Karpas-422 (cell line): ENCODE measurements around the gene ZBTB32. TPM values are rescaled to one million over a fixed set of nuclear protein-coding genes. Genes with fewer than 3 reads are reported as not detected.
A peak's percentile ranks its signal among the peaks of the same experiment; 100 is the strongest.

ENCODE experiments used
- DNase-seq: peaks from one replicate; pipeline ENCODE4 v3.0.0-alpha.2; 2015
- H2AFZ ChIP-seq: fragments of 200-600 bp; sonication (generic); 2 replicates; pipeline ENCODE4 v1.6.1; 2014; ENCODE audit warnings: antibody characterized with exemption, low read length, mixed read lengths
- H3K27ac ChIP-seq: fragments of 200-600 bp; sonication (generic); 2 replicates; pipeline ENCODE4 v1.5.1; 2014; ENCODE audit warnings: mild to moderate bottlenecking, low read length, moderate library complexity
- H3K27me3 ChIP-seq: fragments of 200-600 bp; sonication (generic); 2 replicates; pipeline ENCODE4 v1.6.1; 2014; ENCODE audit warnings: low read length, mixed read lengths
- H3K36me3 ChIP-seq: fragments of 200-600 bp; sonication (generic); 2 replicates; pipeline ENCODE4 v1.6.1; 2014; ENCODE audit warnings: low read length, mixed read lengths; ENCODE audit not compliant: insufficient read depth
- H3K4me1 ChIP-seq: fragments of 200-600 bp; sonication (generic); 2 replicates; pipeline ENCODE4 v1.6.1; 2014; ENCODE audit warnings: mild to moderate bottlenecking, low read length, mixed read lengths
- H3K4me2 ChIP-seq: fragments of 200-600 bp; sonication (generic); 2 replicates; pipeline ENCODE4 v1.6.1; 2014; ENCODE audit warnings: low read length, low read depth, mild to moderate bottlenecking; ENCODE audit not compliant: poor library complexity, severe bottlenecking
- H3K4me3 ChIP-seq: fragments of 200-600 bp; sonication (generic); 2 replicates; pipeline ENCODE4 v1.5.1; 2014; ENCODE audit warnings: mild to moderate bottlenecking, antibody characterized with exemption, low read length, mixed read lengths
- H3K79me2 ChIP-seq: fragments of 200-600 bp; sonication (generic); 2 replicates; pipeline ENCODE4 v1.6.1; 2014; ENCODE audit warnings: mild to moderate bottlenecking, low read length, mixed read lengths
- H3K9ac ChIP-seq: fragments of 200-600 bp; sonication (generic); 2 replicates; pipeline ENCODE4 v1.6.0; 2014; ENCODE audit warnings: low read length
- H3K9me2 ChIP-seq: fragments of 200-600 bp; sonication (generic), shearing (Covaris generic); replicated peaks from 2 replicates; pipeline ENCODE4 v1.6.0; 2014; ENCODE audit warnings: mild to moderate bottlenecking, low read length, moderate library complexity; ENCODE audit not compliant: insufficient read depth
- H3K9me3 ChIP-seq: fragments of 300-700, 200-600 bp; sonication (generic); 2 replicates; pipeline ENCODE4 v1.6.1; 2014; ENCODE audit warnings: low read length, mixed read lengths
- H4K20me1 ChIP-seq: fragments of 200-600 bp; sonication (generic); 2 replicates; pipeline ENCODE4 v1.6.1; 2014; ENCODE audit warnings: mild to moderate bottlenecking, antibody characterized with exemption, low read length, low read depth; ENCODE audit not compliant: insufficient read depth
- total RNA-seq: library from RNA; depleted of rRNA; stranded (reverse); fragments of >200 nt; shearing (Covaris generic); gene quantifications from 2 replicates; pipeline ENCODE4 v1.2.3, GENCODE V29; 2014; ENCODE audit warnings: low replicate concordance

ZBTB32 gene
- total RNA-seq, 1 experiment from 2014 or later = not detected

DNA sequence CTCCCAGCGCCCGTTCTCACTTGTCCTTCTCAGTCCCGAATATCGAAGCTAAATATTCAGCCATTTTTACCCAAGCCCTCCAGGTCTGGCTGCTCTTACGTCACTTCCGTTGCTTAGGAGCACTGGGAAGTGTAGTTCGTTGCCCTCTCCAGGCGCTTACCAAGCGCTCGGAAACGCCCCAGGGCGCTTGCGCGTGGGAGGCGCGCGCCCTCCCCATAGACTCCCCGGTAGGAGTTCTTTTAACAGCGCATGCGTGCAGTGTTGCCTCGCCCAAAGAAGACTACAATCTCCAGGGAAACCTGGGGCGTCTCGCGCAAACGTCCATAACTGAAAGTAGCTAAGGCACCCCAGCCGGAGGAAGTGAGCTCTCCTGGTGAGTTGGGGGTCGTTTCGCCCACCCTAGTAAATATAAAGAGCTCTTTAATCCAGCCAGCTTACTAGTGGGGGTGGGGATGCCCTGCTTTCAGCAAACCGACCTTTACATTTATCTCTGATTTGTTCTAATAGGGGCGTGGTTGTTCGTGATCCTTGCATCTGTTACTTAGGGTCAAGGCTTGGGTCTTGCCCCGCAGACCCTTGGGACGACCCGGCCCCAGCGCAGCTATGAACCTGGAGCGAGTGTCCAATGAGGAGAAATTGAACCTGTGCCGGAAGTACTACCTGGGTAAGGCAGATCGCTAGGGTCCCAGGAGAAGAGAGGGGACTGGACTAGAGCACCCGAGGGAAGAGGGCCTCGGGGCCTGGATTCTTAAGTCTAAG is 41.1 kb downstream of the ZBTB32 start, which contains the start of the genes PSENEN and U2AF1L4:
Gene PSENEN (plus strand): TSS at position 324 of the 759 bp plus-strand sequence. CDS start 280 bp downstream, at position 604.
Gene U2AF1L4 (minus strand): TSS at position 91 of the 759 bp plus-strand sequence. CDS start 27 bp downstream, at position 64.
- no peaks in the 10 kb centered on the region for H3K9me2 ChIP-seq
- peaks cover 64% of the 10 kb centered on the region for H3K4me1 ChIP-seq
- H3K4me3 ChIP-seq = peak within 1 kb of the TSS; percentile 84
- peak within 1 kb of the TSS; percentile 86 for H3K9ac ChIP-seq
- H3K27ac ChIP-seq = peak within 1 kb of the TSS; percentile 85
- no peaks in the 10 kb centered on the region for H3K27me3 ChIP-seq
- H3K9me3 ChIP-seq = no peaks in the 10 kb centered on the region
- peak within 1 kb of the TSS; percentile 58; the same call in 1 of the 2 replicates for H2AFZ ChIP-seq
- H3K36me3 ChIP-seq = no peaks in the 10 kb centered on the region
- H4K20me1 ChIP-seq = no peaks in the 10 kb centered on the region
- DNase-seq = peak; percentile 99
- peaks cover 38% of the 10 kb centered on the region for H3K79me2 ChIP-seq
- peak within 1 kb of the TSS; percentile 98 for H3K4me2 ChIP-seq

DNA sequence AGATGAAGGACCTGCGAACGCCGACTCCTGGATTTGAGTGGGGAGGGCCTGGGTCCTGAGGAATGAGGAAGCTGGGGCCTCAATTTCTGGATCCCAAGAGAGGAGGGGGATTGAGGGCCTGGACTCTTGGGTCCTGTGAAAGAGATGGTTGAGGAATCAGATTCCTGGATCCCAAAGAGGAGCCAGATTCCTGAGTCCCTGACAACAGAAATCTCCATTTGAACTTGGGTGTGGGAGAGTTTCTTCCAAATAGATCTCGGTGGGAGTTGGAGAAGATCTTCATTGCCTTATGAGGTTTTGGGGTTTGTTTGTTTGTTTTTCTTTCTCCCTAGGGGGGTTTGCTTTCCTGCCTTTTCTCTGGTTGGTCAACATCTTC is 41.7 kb downstream of the ZBTB32 start:
- H4K20me1 ChIP-seq = no peaks in the 10 kb centered on the region
- H3K4me2 ChIP-seq = peak overlapping the region; percentile 98
- H3K9me3 ChIP-seq = no peaks in the 10 kb centered on the region
- H3K79me2 ChIP-seq = peaks cover 38% of the 10 kb centered on the region
- H3K4me1 ChIP-seq = peaks cover 60% of the 10 kb centered on the region
- H3K27me3 ChIP-seq = no peaks in the 10 kb centered on the region
- H3K36me3 ChIP-seq = no peaks in the 10 kb centered on the region
- no peaks in the 10 kb centered on the region for H3K9me2 ChIP-seq
- H3K4me3 ChIP-seq = peak overlapping the region; percentile 84
- H2AFZ ChIP-seq = no peak overlapping the region
- no peak for DNase-seq
- H3K27ac ChIP-seq = no peak overlapping the region
- peak overlapping the region; percentile 85 for H3K9ac ChIP-seq

DNA sequence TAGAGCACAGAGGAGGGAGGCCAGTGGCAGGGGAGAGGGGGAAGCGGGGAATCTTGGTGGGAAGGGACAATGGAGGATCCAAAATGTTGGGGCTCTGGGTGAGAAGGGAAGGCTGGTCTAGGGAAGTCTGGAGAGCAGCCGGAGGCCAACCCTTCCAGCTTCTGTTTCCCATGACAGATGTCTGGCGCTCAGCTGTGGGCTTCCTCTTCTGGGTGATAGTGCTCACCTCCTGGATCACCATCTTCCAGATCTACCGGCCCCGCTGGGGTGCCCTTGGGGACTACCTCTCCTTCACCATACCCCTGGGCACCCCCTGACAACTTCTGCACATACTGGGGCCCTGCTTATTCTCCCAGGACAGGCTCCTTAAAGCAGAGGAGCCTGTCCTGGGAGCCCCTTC is 42.2 kb downstream of the ZBTB32 start:
- peaks cover 38% of the 10 kb centered on the region for H3K79me2 ChIP-seq
- peak overlapping the region; percentile 84 for H3K4me3 ChIP-seq
- peak overlapping the region; percentile 85 for H3K9ac ChIP-seq
- no peaks in the 10 kb centered on the region for H3K9me3 ChIP-seq
- H3K27ac ChIP-seq = no peak overlapping the region
- H3K9me2 ChIP-seq = no peaks in the 10 kb centered on the region
- H3K4me1 ChIP-seq = peaks cover 56% of the 10 kb centered on the region
- H4K20me1 ChIP-seq = no peaks in the 10 kb centered on the region
- peak overlapping the region; percentile 98 for H3K4me2 ChIP-seq
- H3K27me3 ChIP-seq = no peaks in the 10 kb centered on the region
- H2AFZ ChIP-seq = no peak overlapping the region
- H3K36me3 ChIP-seq = no peaks in the 10 kb centered on the region
- DNase-seq = no peak

DNA sequence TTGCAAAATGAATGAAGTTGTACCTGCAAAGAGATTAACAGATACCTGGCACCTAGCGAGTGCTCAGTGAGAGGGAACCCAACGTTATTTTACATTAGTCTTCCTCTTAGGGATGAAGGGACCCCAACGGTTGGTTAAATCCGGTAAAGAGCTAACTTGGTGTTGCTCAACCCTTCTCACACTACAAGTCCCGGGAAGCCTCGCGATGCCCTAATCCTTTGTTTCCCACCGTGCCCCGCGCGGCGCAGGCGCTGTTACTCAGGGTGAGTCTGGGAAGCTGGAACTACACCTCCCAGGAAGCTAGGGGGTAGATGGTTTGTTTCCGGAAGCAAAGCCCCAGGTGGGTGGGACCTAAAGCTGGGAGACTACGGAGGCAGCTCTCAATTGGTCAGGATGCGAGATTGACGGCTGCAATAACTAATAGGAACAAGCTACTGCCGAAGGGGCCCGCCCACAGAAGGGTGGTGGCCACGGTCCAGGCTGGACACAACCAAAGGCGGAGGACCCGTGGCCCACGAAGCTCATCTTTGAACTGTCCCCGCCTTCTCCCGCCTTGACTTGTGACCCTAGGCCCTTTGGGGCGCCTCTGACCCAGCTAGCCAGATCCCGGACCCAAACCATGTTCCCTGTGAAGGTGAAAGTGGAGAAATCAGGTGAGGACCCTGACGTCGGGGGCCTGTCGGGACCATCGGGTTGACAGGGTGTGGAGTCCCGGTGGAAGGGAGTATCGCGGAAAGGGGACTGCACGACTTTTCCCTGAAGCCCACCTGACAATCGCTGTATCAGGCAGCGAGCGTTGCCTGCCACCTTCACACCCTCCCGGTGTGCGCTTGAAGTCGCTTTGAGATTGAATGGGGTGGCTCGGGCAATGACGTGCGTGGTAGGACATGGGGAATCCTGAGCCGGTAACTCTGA is 44.0 kb downstream of the ZBTB32 start, which contains the start of gene LIN37:
Gene LIN37 (plus strand): TSS at position 471 of the 915 bp plus-strand sequence. CDS start 149 bp downstream, at position 620.
- peak within 1 kb of the TSS; percentile 87 for H3K4me3 ChIP-seq
- H3K9me2 ChIP-seq = no peaks in the 10 kb centered on the region
- H3K4me2 ChIP-seq = peak within 1 kb of the TSS; percentile 95
- peak within 1 kb of the TSS; percentile 83 for H3K9ac ChIP-seq
- peak within 1 kb of the TSS; percentile 73 for H2AFZ ChIP-seq
- no peak within 1 kb of the TSS for H3K27ac ChIP-seq
- no peaks in the 10 kb centered on the region for H3K36me3 ChIP-seq
- DNase-seq = peak; percentile 99
- no peaks in the 10 kb centered on the region for H3K27me3 ChIP-seq
- peaks cover 42% of the 10 kb centered on the region for H3K4me1 ChIP-seq
- H3K79me2 ChIP-seq = peaks cover 38% of the 10 kb centered on the region
- H4K20me1 ChIP-seq = no peaks in the 10 kb centered on the region
- no peaks in the 10 kb centered on the region for H3K9me3 ChIP-seq

DNA sequence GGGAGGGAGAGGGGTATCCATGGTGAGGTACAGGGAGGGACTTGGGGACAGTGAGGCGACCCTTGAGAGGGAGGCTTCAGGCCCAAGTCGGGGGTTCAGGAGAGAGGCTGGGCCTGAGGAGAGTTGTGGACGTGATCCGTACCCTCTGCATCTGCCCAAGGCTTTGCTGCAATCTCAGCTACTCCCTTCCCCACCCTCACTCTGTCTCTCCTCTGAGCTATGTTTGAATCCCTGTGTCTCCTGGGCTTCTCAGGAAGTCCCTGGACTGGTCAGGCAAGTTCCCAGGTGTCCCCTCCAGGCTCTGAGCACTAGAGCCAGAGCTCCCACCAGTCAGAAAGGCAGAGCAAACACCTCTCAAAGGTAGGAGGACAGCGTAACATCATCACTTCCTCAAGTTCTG is 45.8 kb downstream of the ZBTB32 start:
- peak overlapping the region; percentile 7; the same call in 1 of the 2 replicates for H3K4me3 ChIP-seq
- H3K36me3 ChIP-seq = no peaks in the 10 kb centered on the region
- H4K20me1 ChIP-seq = no peaks in the 10 kb centered on the region
- H3K9ac ChIP-seq = peak overlapping the region; percentile 31
- no peaks in the 10 kb centered on the region for H3K9me3 ChIP-seq
- no peak overlapping the region for H3K27ac ChIP-seq
- no peaks in the 10 kb centered on the region for H3K27me3 ChIP-seq
- H3K4me2 ChIP-seq = peak overlapping the region; percentile 95
- H2AFZ ChIP-seq = no peak overlapping the region
- H3K9me2 ChIP-seq = no peaks in the 10 kb centered on the region
- H3K4me1 ChIP-seq = peaks cover 32% of the 10 kb centered on the region
- no peak for DNase-seq
- peaks cover 32% of the 10 kb centered on the region for H3K79me2 ChIP-seq

DNA sequence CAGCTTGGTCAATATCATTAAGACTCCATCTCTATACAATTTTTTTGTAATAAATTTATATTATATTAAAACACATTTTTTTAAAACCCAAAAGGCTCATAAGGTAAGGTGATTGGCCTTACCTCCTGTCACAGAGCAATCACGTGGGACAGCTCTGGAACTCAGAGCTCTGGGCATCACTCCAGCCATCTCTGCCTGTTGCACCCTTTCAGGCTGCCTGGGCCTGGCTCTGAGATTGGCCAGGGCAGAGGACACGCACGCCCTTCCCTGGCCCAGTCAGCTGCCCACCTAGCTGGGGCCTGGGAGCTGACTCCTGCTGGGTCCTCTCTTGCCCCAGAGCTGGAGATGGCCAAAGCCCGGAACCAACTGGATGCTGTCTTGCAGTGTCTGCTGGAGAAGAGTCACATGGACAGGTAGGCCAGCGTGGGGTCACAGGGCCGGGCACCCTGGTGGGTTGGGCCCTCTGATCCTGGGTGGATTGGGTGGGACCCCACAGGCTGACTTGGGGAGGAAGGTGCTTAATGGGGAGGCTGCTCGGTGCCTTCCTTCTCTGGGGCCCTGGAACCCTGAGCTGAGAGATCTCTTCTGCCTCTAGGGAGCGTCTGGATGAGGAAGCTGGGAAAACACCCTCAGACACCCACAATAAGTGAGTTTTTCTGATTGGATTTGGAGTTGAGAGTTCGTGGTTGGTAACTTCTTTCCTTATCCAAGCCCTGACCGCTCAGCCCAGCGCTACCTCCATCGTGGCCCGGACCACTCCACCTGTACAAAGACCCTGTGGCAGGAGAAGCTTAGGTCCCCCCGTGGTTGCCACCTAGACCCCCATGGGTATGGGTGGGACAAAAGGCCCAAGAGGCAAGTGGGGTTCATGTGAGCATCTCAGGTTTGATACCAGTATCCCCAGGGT is 47.7 kb downstream of the ZBTB32 start:
- Histone ChIP-seq H3K9me2 (no peaks in the 10 kb centered on the region), H3K27ac (no peak overlapping the region), H3K36me3 (no peaks in the 10 kb centered on the region), H3K27me3 (no peaks in the 10 kb centered on the region), H3K4me1 (peaks cover 26% of the 10 kb centered on the region), H2AFZ (no peak overlapping the region), H3K4me2 (no peak overlapping the region), H3K4me3 (no peak overlapping the region), H3K79me2 (peaks cover 19% of the 10 kb centered on the region), H3K9me3 (no peaks in the 10 kb centered on the region), H3K9ac (no peak overlapping the region), H4K20me1 (no peaks in the 10 kb centered on the region)
- DNase-seq = no peak

DNA sequence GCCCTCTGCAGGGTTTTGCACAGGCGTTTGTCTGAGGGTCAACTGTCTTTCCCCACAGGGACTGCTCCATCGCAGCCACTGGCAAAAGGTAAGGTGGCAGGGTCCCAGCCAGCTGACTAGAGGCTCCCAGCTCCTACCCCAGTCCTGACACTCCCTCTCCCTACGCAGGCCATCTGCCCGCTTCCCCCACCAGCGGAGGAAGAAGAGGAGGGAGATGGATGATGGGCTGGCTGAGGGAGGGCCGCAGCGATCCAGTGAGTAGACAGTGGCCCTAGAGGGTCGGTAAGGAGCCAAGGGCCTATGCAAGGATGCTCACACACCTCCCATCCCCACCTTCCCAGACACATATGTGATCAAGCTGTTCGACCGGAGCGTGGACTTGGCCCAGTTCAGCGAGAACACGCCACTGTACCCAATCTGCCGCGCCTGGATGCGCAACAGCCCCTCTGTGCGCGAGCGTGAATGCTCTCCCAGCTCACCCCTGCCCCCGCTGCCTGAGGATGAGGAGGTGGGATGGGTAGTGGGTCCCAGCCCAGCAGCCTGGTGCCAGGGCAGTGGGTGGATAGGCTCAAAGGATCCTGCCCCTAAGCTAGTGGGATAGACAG is 48.5 kb downstream of the ZBTB32 start:
- Histone ChIP-seq H3K9me2 (no peaks in the 10 kb centered on the region), H3K27me3 (no peaks in the 10 kb centered on the region), H3K27ac (no peak overlapping the region), H3K9me3 (no peaks in the 10 kb centered on the region), H3K4me3 (no peak overlapping the region), H2AFZ (no peak overlapping the region), H3K9ac (no peak overlapping the region), H3K36me3 (no peaks in the 10 kb centered on the region), H3K4me2 (no peak overlapping the region), H3K4me1 (peaks cover 24% of the 10 kb centered on the region), H4K20me1 (no peaks in the 10 kb centered on the region), H3K79me2 (peaks cover 16% of the 10 kb centered on the region)
- DNase-seq = no peak
